ENCODE data around the gene MBP.
"Not testable (repeated sequence)": the region's sequence is repeated elsewhere in the genome, so short reads cannot be mapped to it uniquely, and the experiment has no call there.

Gene MBP

DNA sequence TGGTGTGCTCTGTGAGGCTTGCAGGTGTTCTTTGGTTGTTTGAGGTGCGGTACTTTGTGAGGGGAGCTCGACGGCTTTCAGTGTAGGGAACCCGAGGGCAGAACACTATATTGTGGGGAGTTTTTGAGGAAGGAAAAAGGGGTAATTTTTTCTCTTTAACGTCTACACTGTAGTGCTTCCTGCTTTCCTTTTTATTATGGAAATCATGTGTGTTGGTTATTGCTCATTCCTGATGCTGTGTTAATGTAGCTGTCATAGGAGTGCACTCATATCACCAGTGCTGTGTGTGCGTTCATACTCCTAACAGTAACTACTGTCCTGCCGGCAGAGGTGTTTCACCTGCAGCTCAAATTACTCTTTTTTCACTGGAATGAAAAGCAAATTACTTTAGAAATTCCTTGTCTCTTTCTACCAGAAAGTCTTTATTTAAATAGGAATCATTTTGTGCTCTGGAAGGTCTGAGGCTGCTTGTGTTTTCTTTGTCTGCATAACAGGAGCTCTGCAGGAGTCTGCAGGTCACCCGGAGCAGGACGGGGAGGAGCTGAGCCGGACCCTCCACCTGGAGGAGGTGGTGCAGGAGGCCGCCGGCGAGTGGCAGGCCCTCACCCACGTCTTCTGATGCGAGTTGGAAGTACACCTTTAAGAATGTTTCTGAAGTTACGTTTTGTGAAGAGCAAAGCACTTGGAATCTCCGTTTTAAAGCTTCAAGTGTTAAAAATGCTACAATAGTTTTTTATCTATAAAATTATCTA, 164.7 kb downstream of the MBP start:
- ChIA-PET POLR2A (no interaction called here), CTCF (interaction anchor here (0.7 kb wide), 1 partner anchor 9 kb away, joined by 3 read pairs; no protein-coding TSS in a partner anchor)
- TF ChIP-seq LEF1 (IDR thresholded peaks at IDR 0.05; ENCODE audit: borderline replicate concordance) (no peak), L3MBTL2 (conservative IDR thresholded peaks at IDR 0.05) (no peak), FOXK2 (IDR thresholded peaks at IDR 0.05) (no peak), SUZ12 (IDR thresholded peaks at IDR 0.05) (no peak), HDGF (IDR thresholded peaks at IDR 0.05; ENCODE audit: borderline replicate concordance) (no peak), ELF4 (IDR thresholded peaks at IDR 0.05) (no peak), BHLHE40 (IDR thresholded peaks at IDR 0.05; ENCODE audit: borderline replicate concordance) (no peak), CTBP1 (IDR thresholded peaks at IDR 0.05; ENCODE audit: borderline replicate concordance) (no peak), ZNF384 (IDR thresholded peaks at IDR 0.05) (no peak), ARNT (IDR thresholded peaks at IDR 0.05) (no peak), PKNOX1 (IDR thresholded peaks at IDR 0.05) (no peak), NFRKB (IDR thresholded peaks at IDR 0.05) (no peak), SP1 (IDR thresholded peaks at IDR 0.05) (no peak)
- no peak for DNase-seq (ENCODE audit: extremely low spot score)

- POLR2A ChIA-PET; DNase-seq (ENCODE audit: extremely low spot score); CTCF ChIA-PET: not testable (repeated sequence)
These were observed 165.3 kb downstream of the MBP start for GRCh38 chr18:76967299-76967698.

DNA sequence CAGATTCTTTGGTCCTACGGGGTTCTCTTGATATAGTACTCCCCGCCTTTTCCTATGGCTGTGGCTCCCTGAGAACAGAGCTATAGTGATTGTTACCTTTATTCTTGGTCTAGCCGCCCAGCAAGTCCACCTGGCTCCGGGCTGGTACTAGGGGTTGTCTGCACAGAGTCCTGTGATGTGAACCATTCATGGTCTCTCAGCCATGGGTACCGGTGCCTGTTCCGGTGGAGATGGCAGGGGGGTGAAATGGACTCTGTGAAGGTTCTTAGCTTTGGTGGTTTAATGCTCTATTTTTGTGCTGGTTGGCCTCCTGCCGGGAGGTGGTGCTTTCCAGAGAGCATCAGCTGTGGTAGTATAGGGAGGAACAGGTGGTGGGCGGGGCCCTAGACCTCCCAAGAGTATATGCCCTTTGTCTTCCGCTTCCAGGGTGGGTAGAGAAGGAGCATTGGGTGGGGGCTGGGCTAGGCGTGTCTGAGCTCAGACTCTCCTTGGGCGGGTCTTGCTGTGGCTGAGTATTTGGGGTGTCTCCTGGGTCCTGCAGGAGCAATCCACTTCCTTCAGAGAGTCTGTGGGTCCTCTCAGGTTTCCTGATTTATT, 166.9 kb downstream of the MBP start:
- CTCF ChIA-PET; DNase-seq (ENCODE audit: extremely low spot score); POLR2A ChIA-PET: not testable (repeated sequence)

GRCh38 chr18:76963936-76964335, 168.6 kb downstream of the MBP start:
- POLR2A ChIA-PET = no interaction called here
- CTCF ChIA-PET = no interaction called here

GRCh38 chr18:76962851-76963250, 169.7 kb downstream of the MBP start:
- ChIA-PET CTCF (no interaction called here), POLR2A (no interaction called here)
- TF ChIP-seq HDGF (IDR thresholded peaks at IDR 0.05; ENCODE audit: borderline replicate concordance) (no peak), PKNOX1 (IDR thresholded peaks at IDR 0.05) (no peak), FOXM1 (IDR thresholded peaks at IDR 0.05; ENCODE audit: borderline replicate concordance) (no peak), FOXA1 (IDR thresholded peaks at IDR 0.05) (no peak), NFRKB (IDR thresholded peaks at IDR 0.05) (no peak), ZNF384 (IDR thresholded peaks at IDR 0.05) (no peak), FOXK2 (IDR thresholded peaks at IDR 0.05) (no peak), CTBP1 (IDR thresholded peaks at IDR 0.05; ENCODE audit: borderline replicate concordance) (no peak), SUZ12 (IDR thresholded peaks at IDR 0.05) (no peak), ELF4 (IDR thresholded peaks at IDR 0.05) (no peak), TARDBP (IDR thresholded peaks at IDR 0.05) (no peak)
- DNase-seq (ENCODE audit: extremely low spot score) = no peak

More at GRCh38 chr18:76963936-76964335, 168.6 kb downstream of the MBP start:
- TF ChIP-seq L3MBTL2 (conservative IDR thresholded peaks at IDR 0.05) = no peak
- TF ChIP-seq BHLHE40 (IDR thresholded peaks at IDR 0.05; ENCODE audit: borderline replicate concordance) = no peak
- no peak for TF ChIP-seq PKNOX1 (IDR thresholded peaks at IDR 0.05)
- TF ChIP-seq ZNF384 (IDR thresholded peaks at IDR 0.05) = no peak
- no peak for TF ChIP-seq FOXK2 (IDR thresholded peaks at IDR 0.05)
- no peak for TF ChIP-seq HDGF (IDR thresholded peaks at IDR 0.05; ENCODE audit: borderline replicate concordance)
- TF ChIP-seq NFRKB (IDR thresholded peaks at IDR 0.05) = no peak
- no peak for TF ChIP-seq ARNT (IDR thresholded peaks at IDR 0.05)
- no peak for TF ChIP-seq FOXM1 (IDR thresholded peaks at IDR 0.05; ENCODE audit: borderline replicate concordance)
- no peak for TF ChIP-seq ELF4 (IDR thresholded peaks at IDR 0.05)
- no peak for TF ChIP-seq CTBP1 (IDR thresholded peaks at IDR 0.05; ENCODE audit: borderline replicate concordance)
- TF ChIP-seq SUZ12 (IDR thresholded peaks at IDR 0.05) = no peak
- DNase-seq (ENCODE audit: extremely low spot score) = no peak

- CTCF ChIA-PET = interaction anchor here (0.6 kb wide), 1 partner anchor 141 kb away, joined by 3 read pairs; no protein-coding TSS in a partner anchor
- TF ChIP-seq PKNOX1 (IDR thresholded peaks at IDR 0.05) = no peak
- no peak for TF ChIP-seq LEF1 (IDR thresholded peaks at IDR 0.05; ENCODE audit: borderline replicate concordance)
- no peak for TF ChIP-seq NFRKB (IDR thresholded peaks at IDR 0.05)
- no peak for TF ChIP-seq FOXK2 (IDR thresholded peaks at IDR 0.05)
- TF ChIP-seq SUZ12 (IDR thresholded peaks at IDR 0.05) = no peak
- no peak for TF ChIP-seq ELF4 (IDR thresholded peaks at IDR 0.05)
- no peak for TF ChIP-seq ARNT (IDR thresholded peaks at IDR 0.05)
- no peak for TF ChIP-seq ZNF384 (IDR thresholded peaks at IDR 0.05)
- no peak for TF ChIP-seq BHLHE40 (IDR thresholded peaks at IDR 0.05; ENCODE audit: borderline replicate concordance)
- TF ChIP-seq HDGF (IDR thresholded peaks at IDR 0.05; ENCODE audit: borderline replicate concordance) = no peak
- TF ChIP-seq SP1 (IDR thresholded peaks at IDR 0.05) = no peak
- TF ChIP-seq TARDBP (IDR thresholded peaks at IDR 0.05) = no peak
- TF ChIP-seq CTBP1 (IDR thresholded peaks at IDR 0.05; ENCODE audit: borderline replicate concordance) = no peak
- TF ChIP-seq FOXM1 (IDR thresholded peaks at IDR 0.05; ENCODE audit: borderline replicate concordance) = no peak
- no peak for TF ChIP-seq FOXA1 (IDR thresholded peaks at IDR 0.05)
- TF ChIP-seq L3MBTL2 (conservative IDR thresholded peaks at IDR 0.05) = no peak
- DNase-seq (ENCODE audit: extremely low spot score) = no peak
- POLR2A ChIA-PET = no interaction called here
These were observed 172.0 kb downstream of the MBP start for GRCh38 chr18:76960528-76961035.
